GM12878 (cell line): ENCODE data around the gene LONP1. TPM values are rescaled to one million over a fixed set of nuclear protein-coding genes. Genes with fewer than 3 reads are reported as not detected.

Experiments used
- ATAC-seq: fragments of 200-7000 bp; cut with Tn5 transposase; 3 replicates; pipeline ENCODE4 v1.9.1; 2020; ENCODE audit warnings: mild to moderate bottlenecking, moderate library complexity
- BruUV-seq: library from RNA; stranded (reverse); fragments of 400-500 nt; replicated peaks from 2 replicates; lab custom pipeline; 2021; lab: Mats Ljungman, UMichigan
- CTCF ChIA-PET: fragments of 300-600 bp; sonication (Branson Sonifier 250); formaldehyde crosslinking; extraction: SDS; loops from one replicate; lab custom pipeline; 2021; ENCODE audit warnings: inconsistent platforms; lab: Yijun Ruan, JAX
- POLR2A ChIA-PET: fragments of 350-600 bp; formaldehyde crosslinking; extraction: SDS; loops from one replicate; lab custom pipeline; 2021; ENCODE audit warnings: inconsistent platforms; lab: Charles Lee
- RAD21 ChIA-PET: fragments of 300-600 bp; sonication (Branson Sonifier 250); formaldehyde crosslinking; loops from one replicate; lab custom pipeline; 2023; ENCODE audit warnings: antibody characterized with exemption; ENCODE audit not compliant: unreplicated experiment; lab: Charles Lee
- SMC1A ChIA-PET: fragments of 300-600 bp; sonication (Branson Sonifier 250); formaldehyde crosslinking; loops from one replicate; lab custom pipeline; 2023; ENCODE audit not compliant: unreplicated experiment, uncharacterized antibody; lab: Charles Lee
- DNase-seq: peaks from one replicate; pipeline ENCODE4 v3.0.0-alpha.2; 2011; ENCODE audit warnings: low read depth, low spot score
- FAIRE-seq: peaks from 3 replicates; lab custom pipeline; 2011; peaks lifted over from hg19 to GRCh38; lab: Jason Lieb, UNC
- H2AFZ ChIP-seq: 2 replicates; pipeline ENCODE4 v1.6.0; 2011; ENCODE audit warnings: low read depth, low read length, control low read depth; ENCODE audit not compliant: control insufficient read depth
- H3K27ac ChIP-seq: 2 replicates; pipeline ENCODE4 v1.5.1; 2011; ENCODE audit warnings: control low read depth; ENCODE audit not compliant: control insufficient read depth, insufficient read depth
- H3K27me3 ChIP-seq, 2 experiments: replicated peaks in 1 of 2; 2 replicates each; pipeline versions ENCODE4 v1.6.0 to v1.6.1; 2011; ENCODE audit warnings: low read length in 1 of 2; ENCODE audit not compliant: control insufficient read depth in 2 of 2, insufficient read depth in 2 of 2
- H3K36me3 ChIP-seq, 2 experiments: 2 replicates each; pipeline ENCODE4 v1.5.1; 2011; ENCODE audit warnings: low read length in 1 of 2; ENCODE audit not compliant: control insufficient read depth in 2 of 2, insufficient read depth in 2 of 2
- H3K4me1 ChIP-seq: 2 replicates; pipeline ENCODE4 v1.6.1; 2011; ENCODE audit warnings: mild to moderate bottlenecking, low read length, moderate library complexity, mixed read lengths; ENCODE audit not compliant: control insufficient read depth, insufficient read depth
- H3K4me2 ChIP-seq: 2 replicates; pipeline ENCODE4 v1.6.0; 2011; ENCODE audit warnings: control low read depth; ENCODE audit not compliant: control insufficient read depth, insufficient read depth
- H3K4me3 ChIP-seq: fragments of 200-600 bp; sonication (generic); 2 replicates; pipeline ENCODE4 v1.5.1; 2016
- H3K79me2 ChIP-seq: 2 replicates; pipeline ENCODE4 v1.6.0; 2011; ENCODE audit warnings: low read length; ENCODE audit not compliant: control insufficient read depth, insufficient read depth
- H3K9ac ChIP-seq: 2 replicates; pipeline ENCODE4 v1.8.0; 2011; ENCODE audit warnings: low read length, control low read depth, mixed read lengths; ENCODE audit not compliant: control insufficient read depth, insufficient read depth
- H3K9me3 ChIP-seq: replicated peaks from 3 replicates; pipeline ENCODE4 v1.5.1; 2011; ENCODE audit warnings: mild to moderate bottlenecking, low read length; ENCODE audit not compliant: control insufficient read depth, insufficient read depth
- H4K20me1 ChIP-seq: 2 replicates; pipeline ENCODE4 v1.6.0; 2011; ENCODE audit not compliant: control insufficient read depth, insufficient read depth
- BCL3 ChIP-seq: IDR thresholded peaks from 2 replicates; pipeline ENCODE4 v1.6.1; 2011; ENCODE audit warnings: borderline replicate concordance, low read depth, mild to moderate bottlenecking, moderate library complexity, low read length; ENCODE audit not compliant: insufficient read depth, poor library complexity, severe bottlenecking
- BCLAF1 ChIP-seq: fragments of 450-650 bp; IDR thresholded peaks from 2 replicates; pipeline ENCODE4 v1.6.1; 2017; ENCODE audit warnings: antibody characterized with exemption, mild to moderate bottlenecking, moderate library complexity
- E4F1 ChIP-seq: fragments of 450-650 bp; IDR thresholded peaks from 2 replicates; pipeline ENCODE4 v1.6.1; 2018; ENCODE audit warnings: borderline replicate concordance, mild to moderate bottlenecking; ENCODE audit not compliant: partially characterized antibody
- WGBS: methylation state at CpG from one replicate; pipeline ENCODE4 v1.1.6; 2016; ENCODE audit warnings: low lambda C conversion rate; ENCODE audit not compliant: insufficient replicate concordance, insufficient coverage; ENCODE audit errors: missing lambda C conversion rate; 5-methylcytosine and 5-hydroxymethylcytosine counted together
- in situ Hi-C: fragments of 300-500 bp; cut with MboI; formaldehyde crosslinking; loops from 9 replicates; pipeline ENCODE4 v1.14.3; 2018; ENCODE audit warnings: mixed read lengths
- intact Hi-C: fragments of 100-400 bp; cut with micrococcal nuclease; formaldehyde crosslinking; loops from one replicate; pipeline ENCODE4 v1.14.2; 2022; ENCODE audit not compliant: unreplicated experiment
- polyA plus RNA-seq, 11 experiments: library from polyadenylated mRNA; depleted of rRNA in 4 of 11; unstranded in 6 of 11; stranded (reverse) in 5 of 11; fragments of >200 nt; fragmentation: Nextera tagmentation in 4 of 11; fragmentation: Illumina TruSeq in 1 of 11; extraction: Ambion mirVana in 4 of 11; extraction: Trizol in 1 of 11; gene quantifications; 1 replicate in 1 of 11; 2 replicates in 10 of 11; pipeline versions ENCODE4 v1.2.1 to v1.2.3, GENCODE V29; 2011 to 2016; ENCODE audit warnings: inconsistent platforms in 2 of 11, missing spikeins in 2 of 11, low read depth in 1 of 11
- total RNA-seq, 4 experiments: library from RNA; depleted of rRNA in 3 of 4; stranded (reverse); fragments of >200 nt in 3 of 4; fragmentation: Illumina TruSeq in 1 of 4; extraction: Trizol in 1 of 4; gene quantifications; 2 replicates each; pipeline versions ENCODE4 v1.2.1 to v1.2.3, GENCODE V29; 2013 to 2021

LONP1 gene
- total and polyA plus RNA-seq, 10 of the 15 experiments (the other 5 are each of a cell fraction or from before 2014, with no cell fraction given): 0.61 to 136 (median 59.5) TPM

GRCh38 chr19:5742051-5742450 lies 22.1 kb upstream of the LONP1 start:
- DNase-seq: no peak
- ChIA-PET RAD21 (no interaction called here), CTCF (no interaction called here), POLR2A (no interaction called here)
- Histone ChIP-seq H4K20me1 (no peaks in the 10 kb centered on the region), H2AFZ (no peak overlapping the region), H3K4me2 (no peak overlapping the region)
- 66% methylated on average over 19 of the region's 19 CpGs for WGBS
- TF ChIP-seq BCLAF1 (no peak), BCL3 (peak; percentile 86), E4F1 (no peak)
- TF ChIP-seq, all 136 proteins: peak for 1
- SMC1A ChIA-PET: interaction anchor here (0.6 kb wide), 1 partner anchor 629 kb away, joined by 3 read pairs; no protein-coding TSS in a partner anchor
- no peak overlapping the region for H3K4me3 ChIP-seq
- H3K36me3 ChIP-seq: no peaks in the 10 kb centered on the region
- FAIRE-seq (no peak), ATAC-seq (no peak)
- no peak overlapping the region for H3K9ac ChIP-seq
- in situ Hi-C loops: no loop called here
- no TSS peak for BruUV-seq
- H3K9me3 ChIP-seq: no peaks in the 10 kb centered on the region
- no peaks in the 10 kb centered on the region for H3K4me1 ChIP-seq
- H3K79me2 ChIP-seq: no peaks in the 10 kb centered on the region
- intact Hi-C loops: no loop called here
- H3K27me3 ChIP-seq: no peaks in the 10 kb centered on the region
- no peak overlapping the region for H3K27ac ChIP-seq
